ENCODE measurements around the gene ZSWIM3.

The ZSWIM3 gene

GRCh38 chr20:45911486-45912343 is 54.3 kb downstream of the ZSWIM3 start, which contains the start of gene PLTP:
Gene PLTP (minus strand): TSS chr20:45912155. CDS start chr20:45911452, 703 bp downstream.
- peak; percentile 77 to 88 for DNase-seq
- H3K4me3 ChIP-seq = peak within 1 kb of the TSS; percentile 50 to 58
- peaks cover 0 to 13% of the 10 kb centered on the region in 2 donors for H3K27me3 ChIP-seq
- intact Hi-C loops (cut with DNase I; ENCODE audit: low total_unique reads) = no loop called here
- peak within 1 kb of the TSS; percentile 38 to 72 for H3K27ac ChIP-seq
- no peaks in the 10 kb centered on the region for H3K9me3 ChIP-seq
- no peak for TF ChIP-seq CTCF (IDR thresholded peaks at IDR 0.05)
- peaks cover 0 to 20% (median 20%) of the 10 kb centered on the region in 4 donors for H3K4me1 ChIP-seq
- no peaks in the 10 kb centered on the region for H3K36me3 ChIP-seq

GRCh38 chr20:45912344-45912682 is 54.9 kb downstream of the ZSWIM3 start:
- no peak for DNase-seq
- intact Hi-C loops (cut with DNase I; ENCODE audit: low total_unique reads) = no loop called here
- Histone ChIP-seq H3K36me3 (no peaks in the 10 kb centered on the region), H3K4me3 (peak overlapping the region; percentile 50 to 58), H3K27ac (peak overlapping the region; percentile 34 to 72), H3K9me3 (no peaks in the 10 kb centered on the region), H3K4me1 (peaks cover 0 to 20% (median 20%) of the 10 kb centered on the region in 4 donors), H3K27me3 (peaks cover 0 to 13% of the 10 kb centered on the region in 2 donors)
- TF ChIP-seq CTCF (IDR thresholded peaks at IDR 0.05) = no peak

DNA sequence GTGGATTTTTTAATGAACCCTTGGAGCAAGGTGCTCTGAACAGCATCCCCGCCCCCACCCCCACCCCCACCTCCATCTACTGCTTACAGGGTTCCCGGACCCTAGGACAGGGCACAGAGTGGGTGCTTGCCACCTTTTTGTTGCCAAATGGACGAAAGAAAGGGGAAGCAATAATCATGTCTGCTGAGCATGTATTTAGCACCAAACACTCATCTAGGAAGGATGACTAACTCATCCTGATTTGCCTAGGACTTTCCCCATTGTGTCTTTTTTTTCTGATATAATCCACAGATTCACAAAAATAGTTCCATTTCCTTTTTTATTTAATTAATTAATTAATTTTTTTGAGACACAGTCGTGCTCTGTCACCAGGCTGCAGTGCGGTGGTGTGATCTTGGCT is 55.7 kb downstream of the ZSWIM3 start:
- Histone ChIP-seq H3K27ac (no peak overlapping the region), H3K4me1 (peaks cover 0 to 24% (median 20%) of the 10 kb centered on the region in 4 donors), H3K36me3 (no peaks in the 10 kb centered on the region), H3K27me3 (peaks cover 0 to 13% of the 10 kb centered on the region in 2 donors), H3K9me3 (no peaks in the 10 kb centered on the region), H3K4me3 (no peak overlapping the region)
- TF ChIP-seq CTCF (IDR thresholded peaks at IDR 0.05) = no peak
- DNase-seq = no peak
- intact Hi-C loops (cut with DNase I; ENCODE audit: low total_unique reads) = no loop called here

- no peaks in the 10 kb centered on the region for H3K9me3 ChIP-seq
- no peak for DNase-seq
- no peak overlapping the region for H3K4me3 ChIP-seq
- peaks cover 0 to 19% of the 10 kb centered on the region in 2 donors for H3K27me3 ChIP-seq
- peak overlapping the region in 1 of 2 donors; percentile 32 for H3K27ac ChIP-seq
- H3K4me1 ChIP-seq = peaks cover 0 to 30% (median 7%) of the 10 kb centered on the region in 4 donors
- H3K36me3 ChIP-seq = no peaks in the 10 kb centered on the region
- intact Hi-C loops (cut with DNase I; ENCODE audit: low total_unique reads) = no loop called here
- TF ChIP-seq CTCF (IDR thresholded peaks at IDR 0.05) = no peak
Measured at GRCh38 chr20:45917790-45918141, 60.4 kb downstream of the ZSWIM3 start.

DNA sequence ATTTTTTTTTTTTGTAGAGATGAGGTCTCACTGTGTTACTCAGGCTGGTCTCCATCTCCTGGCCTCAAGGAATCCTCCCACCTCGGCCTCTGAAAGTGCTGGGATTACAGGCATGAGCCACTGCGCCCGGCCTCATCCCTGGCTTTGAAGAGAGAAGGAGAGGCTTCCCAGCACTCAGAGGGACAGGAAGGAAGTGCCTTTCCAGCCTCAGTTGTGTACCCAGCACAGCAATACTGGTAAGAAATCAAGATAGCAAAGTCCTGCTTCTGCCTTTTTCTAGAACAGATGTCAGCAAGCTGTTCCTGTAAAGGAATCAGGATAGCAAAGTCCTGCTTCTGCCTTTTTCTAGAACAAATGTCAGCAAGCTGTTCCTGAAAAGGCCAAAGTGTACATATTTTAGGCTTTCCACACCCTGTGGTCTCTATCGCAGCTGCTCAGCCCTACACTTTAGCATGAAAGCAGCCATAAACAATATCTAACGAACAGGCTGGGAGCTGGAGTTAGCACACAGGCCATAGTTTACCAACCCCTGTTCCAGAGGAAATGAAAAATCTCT is 60.8 kb downstream of the ZSWIM3 start:
- peaks cover 0 to 14% of the 10 kb centered on the region in 2 donors for H3K27me3 ChIP-seq
- peaks cover 0 to 28% (median 5%) of the 10 kb centered on the region in 4 donors for H3K4me1 ChIP-seq
- peak overlapping the region; percentile 10 to 32 for H3K27ac ChIP-seq
- H3K36me3 ChIP-seq = no peaks in the 10 kb centered on the region
- no peaks in the 10 kb centered on the region for H3K9me3 ChIP-seq
- TF ChIP-seq CTCF (IDR thresholded peaks at IDR 0.05) = no peak
- H3K4me3 ChIP-seq = no peak overlapping the region
- DNase-seq = no peak
- intact Hi-C loops (cut with DNase I; ENCODE audit: low total_unique reads) = no loop called here
